ENCODE results near the gene IAH1.

- TF ChIP-seq CTCF (IDR thresholded peaks at IDR 0.05; ENCODE audit: low read depth, low read length, missing input control) (no peak), RAD21 (IDR thresholded peaks at IDR 0.05) (no peak), TAF1 (conservative IDR thresholded peaks at IDR 0.05) (no peak), YY1 (IDR thresholded peaks at IDR 0.05) (no peak)
- TF ChIP-seq, protein P1, sequence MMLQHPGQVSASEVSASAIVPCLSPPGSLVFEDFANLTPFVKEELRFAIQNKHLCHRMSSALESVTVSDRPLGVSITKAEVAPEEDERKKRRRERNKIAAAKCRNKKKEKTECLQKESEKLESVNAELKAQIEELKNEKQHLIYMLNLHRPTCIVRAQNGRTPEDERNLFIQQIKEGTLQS (IDR thresholded peaks at IDR 0.05) = no peak
- TF ChIP-seq, protein P2, sequence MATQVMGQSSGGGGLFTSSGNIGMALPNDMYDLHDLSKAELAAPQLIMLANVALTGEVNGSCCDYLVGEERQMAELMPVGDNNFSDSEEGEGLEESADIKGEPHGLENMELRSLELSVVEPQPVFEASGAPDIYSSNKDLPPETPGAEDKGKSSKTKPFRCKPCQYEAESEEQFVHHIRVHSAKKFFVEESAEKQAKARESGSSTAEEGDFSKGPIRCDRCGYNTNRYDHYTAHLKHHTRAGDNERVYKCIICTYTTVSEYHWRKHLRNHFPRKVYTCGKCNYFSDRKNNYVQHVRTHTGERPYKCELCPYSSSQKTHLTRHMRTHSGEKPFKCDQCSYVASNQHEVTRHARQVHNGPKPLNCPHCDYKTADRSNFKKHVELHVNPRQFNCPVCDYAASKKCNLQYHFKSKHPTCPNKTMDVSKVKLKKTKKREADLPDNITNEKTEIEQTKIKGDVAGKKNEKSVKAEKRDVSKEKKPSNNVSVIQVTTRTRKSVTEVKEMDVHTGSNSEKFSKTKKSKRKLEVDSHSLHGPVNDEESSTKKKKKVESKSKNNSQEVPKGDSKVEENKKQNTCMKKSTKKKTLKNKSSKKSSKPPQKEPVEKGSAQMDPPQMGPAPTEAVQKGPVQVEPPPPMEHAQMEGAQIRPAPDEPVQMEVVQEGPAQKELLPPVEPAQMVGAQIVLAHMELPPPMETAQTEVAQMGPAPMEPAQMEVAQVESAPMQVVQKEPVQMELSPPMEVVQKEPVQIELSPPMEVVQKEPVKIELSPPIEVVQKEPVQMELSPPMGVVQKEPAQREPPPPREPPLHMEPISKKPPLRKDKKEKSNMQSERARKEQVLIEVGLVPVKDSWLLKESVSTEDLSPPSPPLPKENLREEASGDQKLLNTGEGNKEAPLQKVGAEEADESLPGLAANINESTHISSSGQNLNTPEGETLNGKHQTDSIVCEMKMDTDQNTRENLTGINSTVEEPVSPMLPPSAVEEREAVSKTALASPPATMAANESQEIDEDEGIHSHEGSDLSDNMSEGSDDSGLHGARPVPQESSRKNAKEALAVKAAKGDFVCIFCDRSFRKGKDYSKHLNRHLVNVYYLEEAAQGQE (IDR thresholded peaks at IDR 0.05) = no peak
Observed at GRCh38 chr2:9439536-9439935, 34.8 kb upstream of the IAH1 start.

All from liver (tissue), 3 donors.